Measurements from ENCODE around the gene PCDHGB5. TPM values are rescaled to one million over a fixed set of nuclear protein-coding genes. Genes with fewer than 3 reads are reported as not detected.

Gene PCDHGB5
- polyA plus RNA-seq, 1 of the 3 experiments (the other 2 are of a cell fraction) = 0.15 TPM

DNA sequence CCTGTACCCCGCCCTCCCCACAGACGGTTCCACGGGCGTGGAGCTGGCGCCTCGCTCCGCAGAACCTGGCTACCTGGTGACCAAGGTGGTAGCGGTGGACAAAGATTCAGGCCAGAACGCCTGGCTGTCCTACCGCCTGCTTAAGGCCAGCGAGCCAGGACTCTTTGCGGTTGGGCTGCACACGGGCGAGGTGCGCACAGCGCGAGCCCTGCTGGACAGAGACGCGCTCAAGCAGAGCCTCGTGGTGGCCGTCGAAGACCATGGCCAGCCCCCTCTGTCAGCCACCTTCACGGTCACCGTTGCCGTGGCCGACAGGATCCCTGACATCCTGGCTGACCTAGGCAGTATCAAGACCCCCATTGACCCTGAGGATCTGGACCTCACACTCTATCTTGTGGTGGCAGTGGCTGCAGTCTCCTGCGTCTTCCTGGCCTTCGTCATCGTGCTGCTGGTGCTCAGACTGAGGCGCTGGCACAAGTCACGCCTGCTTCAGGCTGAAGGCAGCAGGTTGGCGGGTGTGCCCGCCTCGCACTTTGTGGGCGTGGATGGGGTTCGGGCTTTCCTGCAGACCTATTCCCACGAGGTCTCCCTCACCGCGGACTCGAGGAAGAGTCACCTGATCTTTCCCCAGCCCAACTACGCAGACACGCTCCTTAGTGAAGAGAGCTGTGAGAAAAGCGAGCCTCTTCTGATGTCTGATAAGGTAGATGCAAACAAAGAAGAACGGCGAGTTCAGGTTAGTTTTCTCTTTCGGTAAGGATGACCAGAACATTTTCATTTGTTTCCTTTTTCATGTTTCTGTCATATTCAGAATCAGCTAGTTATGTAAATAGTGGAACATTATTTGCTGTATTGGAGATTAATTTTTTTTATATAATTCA, 31.5 kb upstream of the PCDHGB5 start (continued):
- TF ChIP-seq, protein P1, sequence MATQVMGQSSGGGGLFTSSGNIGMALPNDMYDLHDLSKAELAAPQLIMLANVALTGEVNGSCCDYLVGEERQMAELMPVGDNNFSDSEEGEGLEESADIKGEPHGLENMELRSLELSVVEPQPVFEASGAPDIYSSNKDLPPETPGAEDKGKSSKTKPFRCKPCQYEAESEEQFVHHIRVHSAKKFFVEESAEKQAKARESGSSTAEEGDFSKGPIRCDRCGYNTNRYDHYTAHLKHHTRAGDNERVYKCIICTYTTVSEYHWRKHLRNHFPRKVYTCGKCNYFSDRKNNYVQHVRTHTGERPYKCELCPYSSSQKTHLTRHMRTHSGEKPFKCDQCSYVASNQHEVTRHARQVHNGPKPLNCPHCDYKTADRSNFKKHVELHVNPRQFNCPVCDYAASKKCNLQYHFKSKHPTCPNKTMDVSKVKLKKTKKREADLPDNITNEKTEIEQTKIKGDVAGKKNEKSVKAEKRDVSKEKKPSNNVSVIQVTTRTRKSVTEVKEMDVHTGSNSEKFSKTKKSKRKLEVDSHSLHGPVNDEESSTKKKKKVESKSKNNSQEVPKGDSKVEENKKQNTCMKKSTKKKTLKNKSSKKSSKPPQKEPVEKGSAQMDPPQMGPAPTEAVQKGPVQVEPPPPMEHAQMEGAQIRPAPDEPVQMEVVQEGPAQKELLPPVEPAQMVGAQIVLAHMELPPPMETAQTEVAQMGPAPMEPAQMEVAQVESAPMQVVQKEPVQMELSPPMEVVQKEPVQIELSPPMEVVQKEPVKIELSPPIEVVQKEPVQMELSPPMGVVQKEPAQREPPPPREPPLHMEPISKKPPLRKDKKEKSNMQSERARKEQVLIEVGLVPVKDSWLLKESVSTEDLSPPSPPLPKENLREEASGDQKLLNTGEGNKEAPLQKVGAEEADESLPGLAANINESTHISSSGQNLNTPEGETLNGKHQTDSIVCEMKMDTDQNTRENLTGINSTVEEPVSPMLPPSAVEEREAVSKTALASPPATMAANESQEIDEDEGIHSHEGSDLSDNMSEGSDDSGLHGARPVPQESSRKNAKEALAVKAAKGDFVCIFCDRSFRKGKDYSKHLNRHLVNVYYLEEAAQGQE (IDR thresholded peaks at IDR 0.05; ENCODE audit: low read depth, low read length) = no peak
- TF ChIP-seq, protein P2, sequence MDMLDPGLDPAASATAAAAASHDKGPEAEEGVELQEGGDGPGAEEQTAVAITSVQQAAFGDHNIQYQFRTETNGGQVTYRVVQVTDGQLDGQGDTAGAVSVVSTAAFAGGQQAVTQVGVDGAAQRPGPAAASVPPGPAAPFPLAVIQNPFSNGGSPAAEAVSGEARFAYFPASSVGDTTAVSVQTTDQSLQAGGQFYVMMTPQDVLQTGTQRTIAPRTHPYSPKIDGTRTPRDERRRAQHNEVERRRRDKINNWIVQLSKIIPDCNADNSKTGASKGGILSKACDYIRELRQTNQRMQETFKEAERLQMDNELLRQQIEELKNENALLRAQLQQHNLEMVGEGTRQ (IDR thresholded peaks at IDR 0.05; ENCODE audit: borderline replicate concordance, low read depth, low read length) = no peak
- TF ChIP-seq GABPA (IDR thresholded peaks at IDR 0.05; ENCODE audit: low read depth) (no peak), FOXM1 (IDR thresholded peaks at IDR 0.05; ENCODE audit: low read depth) (no peak), NFIC (IDR thresholded peaks at IDR 0.05; ENCODE audit: borderline replicate concordance) (no peak), EP300 (IDR thresholded peaks at IDR 0.05; ENCODE audit: borderline replicate concordance in 1 of 2, low read depth in 1 of 2, low read length in 1 of 2) (no peak)

DNA sequence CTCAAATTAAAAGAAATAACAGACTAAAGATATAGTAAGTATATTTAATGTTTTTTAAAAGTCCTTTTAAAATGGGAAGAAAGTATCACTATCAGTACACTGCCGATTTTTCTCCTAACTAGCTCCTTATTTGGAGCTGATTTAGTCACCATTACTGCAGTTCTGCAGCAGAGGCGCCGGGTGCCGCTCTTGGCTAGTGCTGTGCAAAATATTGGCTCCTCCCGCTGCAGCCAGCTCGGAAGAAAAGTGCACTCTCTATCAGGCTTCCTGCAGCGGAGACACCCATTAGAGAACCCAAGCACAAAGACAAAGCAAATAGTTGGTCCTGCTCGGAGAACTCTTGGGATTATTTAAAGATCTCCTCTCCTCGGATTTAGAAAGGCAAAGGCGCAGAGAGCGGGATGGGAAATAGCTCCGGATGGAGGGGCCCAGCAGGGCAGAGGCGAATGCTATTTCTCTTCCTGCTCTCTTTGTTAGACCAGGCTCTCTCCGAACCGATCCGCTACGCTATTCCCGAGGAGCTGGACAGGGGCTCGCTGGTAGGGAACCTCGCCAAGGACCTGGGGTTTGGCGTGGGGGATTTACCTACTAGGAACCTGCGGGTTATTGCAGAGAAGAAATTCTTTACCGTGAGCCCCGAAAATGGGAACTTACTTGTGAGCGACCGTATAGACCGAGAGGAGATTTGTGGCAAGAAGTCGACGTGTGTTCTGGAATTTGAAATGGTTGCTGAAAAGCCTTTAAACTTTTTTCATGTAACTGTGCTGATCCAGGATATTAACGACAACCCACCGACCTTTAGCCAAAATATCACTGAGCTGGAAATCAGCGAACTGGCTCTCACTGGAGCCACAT, 27.5 kb upstream of the PCDHGB5 start, which contains the start of gene PCDHGB3:
PCDHGB3 (plus strand) TSS at position 249 of the 855 bp plus-strand sequence; CDS start at position 402, 153 bp downstream.
- DNase-seq = no peak
- no peaks in the 10 kb centered on the region for H4K20me1 ChIP-seq (ENCODE audit: insufficient read depth)
- H3K4me1 ChIP-seq (ENCODE audit: control insufficient read depth in 1 of 2, insufficient read depth in 2 of 2, low read depth in 1 of 2, low read length in 1 of 2) = no peaks in the 10 kb centered on the region
- H3K27me3 ChIP-seq (ENCODE audit: insufficient read depth) = no peaks in the 10 kb centered on the region
- peaks cover 0 to 16% of the 10 kb centered on the region in 2 experiments for H3K36me3 ChIP-seq (replicated peaks in 1 of 2; ENCODE audit: control insufficient read depth in 1 of 2, insufficient read depth in 2 of 2, low read length in 1 of 2)
- H3K4me3 ChIP-seq (ENCODE audit: low read depth in 2 of 2, low read length in 1 of 2) = no peak within 1 kb of the TSS; a peak in 1 of 4 replicates
- H3K9me3 ChIP-seq = peaks cover 7% of the 10 kb centered on the region
- 56% methylated on average over 32 of the region's 32 CpGs for WGBS (ENCODE audit: low lambda C conversion rate)
- no peak within 1 kb of the TSS for H2AFZ ChIP-seq (ENCODE audit: low read depth)
- H3K79me2 ChIP-seq (ENCODE audit: insufficient read depth) = no peaks in the 10 kb centered on the region
- CTCF ChIA-PET = interaction anchor here (0.8 to 2.8 kb wide), 7 partner anchors 13 to 197 kb away, joined by 3 to 11 read pairs (median 4); partner anchors contain the start of gene TAF7
- no peak within 1 kb of the TSS for H3K4me2 ChIP-seq
- POLR2A ChIA-PET = no interaction called here
- no peaks in the 10 kb centered on the region for H3K9me2 ChIP-seq
- no peak within 1 kb of the TSS for H3K9ac ChIP-seq
- no peak within 1 kb of the TSS for H3K27ac ChIP-seq (ENCODE audit: low read depth in 2 of 2, low read length in 1 of 2)
- no peaks in the 10 kb centered on the region for H3F3A ChIP-seq (replicated peaks; ENCODE audit: insufficient read depth)
- TF ChIP-seq SIN3A (IDR thresholded peaks at IDR 0.05; ENCODE audit: borderline replicate concordance, low read depth, low read length) (no peak), MXI1 (IDR thresholded peaks at IDR 0.05; ENCODE audit: low read depth, low read length) (no peak), EP300 (IDR thresholded peaks at IDR 0.05; ENCODE audit: borderline replicate concordance in 1 of 2, low read depth in 1 of 2, low read length in 1 of 2) (no peak), CHD2 (IDR thresholded peaks at IDR 0.05; ENCODE audit: low read length, partially characterized antibody) (no peak), YY1 (IDR thresholded peaks at IDR 0.05; ENCODE audit: low read depth) (no peak), RAD21 (IDR thresholded peaks at IDR 0.05; ENCODE audit: low read length) (no peak), SMC3 (IDR thresholded peaks at IDR 0.05; ENCODE audit: low read depth, low read length) (no peak), RXRA (IDR thresholded peaks at IDR 0.05; ENCODE audit: borderline replicate concordance, low read depth) (no peak), NFIC (IDR thresholded peaks at IDR 0.05; ENCODE audit: borderline replicate concordance) (no peak), RCOR1 (IDR thresholded peaks at IDR 0.05; ENCODE audit: low read length) (no peak), FOSL2 (IDR thresholded peaks at IDR 0.05; ENCODE audit: borderline replicate concordance, low read depth) (no peak)
- TF ChIP-seq, protein P2 (IDR thresholded peaks at IDR 0.05; ENCODE audit: borderline replicate concordance, low read depth, low read length) = no peak
- TF ChIP-seq, protein P1 (IDR thresholded peaks at IDR 0.05; ENCODE audit: low read depth, low read length) = no peak
- TF ChIP-seq, protein P3, sequence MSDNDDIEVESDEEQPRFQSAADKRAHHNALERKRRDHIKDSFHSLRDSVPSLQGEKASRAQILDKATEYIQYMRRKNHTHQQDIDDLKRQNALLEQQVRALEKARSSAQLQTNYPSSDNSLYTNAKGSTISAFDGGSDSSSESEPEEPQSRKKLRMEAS (IDR thresholded peaks at IDR 0.05; ENCODE audit: low read depth) = no peak

All from SK-N-SH (cell line).